ENCODE data around the gene YJEFN3. TPM values are rescaled to one million over a fixed set of nuclear protein-coding genes. Genes with fewer than 3 reads are reported as not detected.

Gene YJEFN3
- polyA plus RNA-seq, 1 donor (not counting 4 experiments of a cell fraction or from before 2014, with no cell fraction given): 1.2 TPM

DNA sequence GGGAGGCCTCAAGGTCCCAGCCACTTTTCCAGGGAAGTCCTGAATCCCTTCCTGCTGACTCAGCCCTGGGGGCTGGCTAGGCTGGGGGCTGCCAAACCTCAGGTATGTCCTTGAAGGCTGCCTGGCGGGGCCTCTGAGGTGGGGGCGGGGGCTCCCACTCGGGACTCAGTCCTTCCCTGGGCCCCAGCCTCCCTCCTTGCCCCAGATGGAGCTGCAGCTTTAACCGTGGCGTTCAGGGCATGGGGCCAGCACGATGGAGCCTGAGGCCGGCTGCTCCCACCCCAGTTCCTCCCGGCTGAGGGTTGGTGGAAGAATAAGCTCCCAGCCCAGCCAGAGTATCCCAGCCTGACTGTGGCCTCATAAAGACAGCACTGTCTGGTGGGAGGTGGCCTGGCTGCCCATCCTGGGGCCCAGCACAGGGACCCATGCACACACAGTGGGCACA lies 21.8 kb downstream of the YJEFN3 start:
- no peak overlapping the region for H2AFZ ChIP-seq (ENCODE audit: control insufficient read depth, low read length)
- no peaks in the 10 kb centered on the region for H3K9me3 ChIP-seq (ENCODE audit: control insufficient read depth, low read depth, low read length)
- dilution Hi-C loops (cut with MboI; ENCODE audit: extremely low pct_ligation_motif_present, low sequenced_read_pairs): no loop called here
- H3K9ac ChIP-seq (ENCODE audit: control insufficient read depth, extremely low read depth, insufficient read depth, low read length): no peak overlapping the region
- FAIRE-seq (no peak), DNase-seq (ENCODE audit: low read depth, low spot score) (no peak)
- H3K4me1 ChIP-seq (ENCODE audit: control insufficient read depth, extremely low read depth, insufficient read depth, low read length): no peaks in the 10 kb centered on the region
- H3K79me2 ChIP-seq (ENCODE audit: control insufficient read depth, insufficient read depth, low read length): no peaks in the 10 kb centered on the region
- H3K36me3 ChIP-seq (ENCODE audit: control insufficient read depth in 2 of 2, extremely low read depth in 1 of 2, insufficient read depth in 2 of 2, low read length in 2 of 2): no peaks in the 10 kb centered on the region
- H3K9me1 ChIP-seq (ENCODE audit: control insufficient read depth, extremely low read depth, insufficient read depth, low read length): no peaks in the 10 kb centered on the region
- no peak overlapping the region for H3K4me2 ChIP-seq (ENCODE audit: control insufficient read depth, extremely low read depth, insufficient read depth, low read depth, low read length)
- H3K4me3 ChIP-seq (ENCODE audit: control insufficient read depth in 2 of 3, extremely low read depth in 1 of 3, insufficient read depth in 2 of 3, low read depth in 1 of 3, low read length in 3 of 3): no peak overlapping the region
- peaks cover 32% of the 10 kb centered on the region for H3K27me3 ChIP-seq (ENCODE audit: control insufficient read depth, extremely low read depth, insufficient read depth, low read length)
- H4K20me1 ChIP-seq (ENCODE audit: control insufficient read depth, extremely low read depth, insufficient read depth, low read length): no peaks in the 10 kb centered on the region
- TF ChIP-seq, protein P1, sequence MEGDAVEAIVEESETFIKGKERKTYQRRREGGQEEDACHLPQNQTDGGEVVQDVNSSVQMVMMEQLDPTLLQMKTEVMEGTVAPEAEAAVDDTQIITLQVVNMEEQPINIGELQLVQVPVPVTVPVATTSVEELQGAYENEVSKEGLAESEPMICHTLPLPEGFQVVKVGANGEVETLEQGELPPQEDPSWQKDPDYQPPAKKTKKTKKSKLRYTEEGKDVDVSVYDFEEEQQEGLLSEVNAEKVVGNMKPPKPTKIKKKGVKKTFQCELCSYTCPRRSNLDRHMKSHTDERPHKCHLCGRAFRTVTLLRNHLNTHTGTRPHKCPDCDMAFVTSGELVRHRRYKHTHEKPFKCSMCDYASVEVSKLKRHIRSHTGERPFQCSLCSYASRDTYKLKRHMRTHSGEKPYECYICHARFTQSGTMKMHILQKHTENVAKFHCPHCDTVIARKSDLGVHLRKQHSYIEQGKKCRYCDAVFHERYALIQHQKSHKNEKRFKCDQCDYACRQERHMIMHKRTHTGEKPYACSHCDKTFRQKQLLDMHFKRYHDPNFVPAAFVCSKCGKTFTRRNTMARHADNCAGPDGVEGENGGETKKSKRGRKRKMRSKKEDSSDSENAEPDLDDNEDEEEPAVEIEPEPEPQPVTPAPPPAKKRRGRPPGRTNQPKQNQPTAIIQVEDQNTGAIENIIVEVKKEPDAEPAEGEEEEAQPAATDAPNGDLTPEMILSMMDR (optimal IDR thresholded peaks at IDR 0.05 in 1 of 3, IDR thresholded peaks at IDR 0.05 in 1 of 3, conservative IDR thresholded peaks at IDR 0.05 in 1 of 3; ENCODE audit: extremely low read depth in 1 of 3, insufficient read depth in 2 of 3, low read length in 3 of 3): no peak
- TF ChIP-seq EZH2 (IDR thresholded peaks at IDR 0.05; ENCODE audit: low read length): no peak
- H3K27ac ChIP-seq (ENCODE audit: control insufficient read depth, insufficient read depth, low read length): no peak overlapping the region

DNA sequence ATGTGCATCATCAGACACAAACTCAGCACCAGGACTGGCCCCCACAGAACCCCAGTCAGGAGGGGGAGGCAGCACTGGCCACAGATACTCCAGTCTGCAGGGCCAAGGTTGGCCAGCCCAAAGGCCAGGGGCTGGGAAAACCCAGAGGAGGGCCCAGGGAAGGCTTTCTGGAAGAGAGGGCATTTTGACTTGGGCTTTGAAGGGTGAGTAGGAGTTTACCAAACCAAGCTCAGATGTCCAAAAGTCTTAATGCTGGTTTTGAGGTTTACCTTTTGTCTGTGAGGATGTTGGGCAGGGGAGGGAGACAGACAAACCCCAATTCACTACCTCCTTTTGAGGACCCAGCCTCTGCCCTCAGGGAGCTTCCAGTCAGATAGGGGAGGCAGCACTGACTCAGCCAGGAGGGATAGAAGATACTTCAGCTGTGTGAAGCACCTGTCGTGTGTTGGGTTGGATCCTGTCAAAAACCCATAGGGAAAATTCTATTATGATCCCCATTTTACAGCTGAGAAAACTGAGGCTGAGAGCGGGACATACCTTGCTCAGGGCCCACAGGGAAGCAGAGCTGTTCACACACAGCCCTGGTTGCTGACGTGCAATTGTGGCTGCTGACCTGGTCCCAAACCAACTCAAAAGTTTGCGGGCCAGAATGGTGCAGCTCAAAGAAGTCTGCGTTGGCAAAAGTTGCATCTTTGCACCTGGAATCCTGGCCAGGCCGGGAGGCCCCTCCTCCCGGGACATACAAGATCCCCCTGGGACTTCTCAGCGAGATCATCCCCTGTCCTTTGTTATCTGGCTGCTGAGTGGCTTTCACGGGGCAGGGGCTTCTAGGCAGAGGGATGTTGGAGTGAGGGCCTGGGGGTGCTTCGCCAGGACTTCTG lies 22.5 kb downstream of the YJEFN3 start:
- H3K4me1 ChIP-seq (ENCODE audit: control insufficient read depth, extremely low read depth, insufficient read depth, low read length): no peaks in the 10 kb centered on the region
- dilution Hi-C loops (cut with MboI; ENCODE audit: extremely low pct_ligation_motif_present, low sequenced_read_pairs): no loop called here
- H4K20me1 ChIP-seq (ENCODE audit: control insufficient read depth, extremely low read depth, insufficient read depth, low read length): no peaks in the 10 kb centered on the region
- no peak overlapping the region for H3K27ac ChIP-seq (ENCODE audit: control insufficient read depth, insufficient read depth, low read length)
- no peaks in the 10 kb centered on the region for H3K36me3 ChIP-seq (ENCODE audit: control insufficient read depth in 2 of 2, extremely low read depth in 1 of 2, insufficient read depth in 2 of 2, low read length in 2 of 2)
- H3K79me2 ChIP-seq (ENCODE audit: control insufficient read depth, insufficient read depth, low read length): no peaks in the 10 kb centered on the region
- H3K9ac ChIP-seq (ENCODE audit: control insufficient read depth, extremely low read depth, insufficient read depth, low read length): no peak overlapping the region
- H3K4me2 ChIP-seq (ENCODE audit: control insufficient read depth, extremely low read depth, insufficient read depth, low read depth, low read length): no peak overlapping the region
- no peak for FAIRE-seq
- H3K9me3 ChIP-seq (ENCODE audit: control insufficient read depth, low read depth, low read length): no peaks in the 10 kb centered on the region
- TF ChIP-seq, protein P1 (optimal IDR thresholded peaks at IDR 0.05 in 1 of 3, IDR thresholded peaks at IDR 0.05 in 1 of 3, conservative IDR thresholded peaks at IDR 0.05 in 1 of 3; ENCODE audit: extremely low read depth in 1 of 3, insufficient read depth in 2 of 3, low read length in 3 of 3): no peak
- no peak for TF ChIP-seq EZH2 (IDR thresholded peaks at IDR 0.05; ENCODE audit: low read length)
- peaks cover 27% of the 10 kb centered on the region for H3K27me3 ChIP-seq (ENCODE audit: control insufficient read depth, extremely low read depth, insufficient read depth, low read length)
- H2AFZ ChIP-seq (ENCODE audit: control insufficient read depth, low read length): no peak overlapping the region
- H3K9me1 ChIP-seq (ENCODE audit: control insufficient read depth, extremely low read depth, insufficient read depth, low read length): no peaks in the 10 kb centered on the region
- H3K4me3 ChIP-seq (ENCODE audit: control insufficient read depth in 2 of 3, extremely low read depth in 1 of 3, insufficient read depth in 2 of 3, low read depth in 1 of 3, low read length in 3 of 3): no peak overlapping the region
- no peak for DNase-seq (ENCODE audit: low read depth, low spot score)
